MG63 (cell line): ENCODE data around the gene CTAG1A. TPM values are rescaled to one million over a fixed set of nuclear protein-coding genes. Genes with fewer than 3 reads are reported as not detected.
"Not testable (repeated sequence)": the region's sequence is repeated elsewhere in the genome, so short reads cannot be mapped to it uniquely, and the experiment has no call there.

ENCODE experiments used
- DNase-seq: peaks from one replicate; pipeline ENCODE4 v3.0.0-alpha.2; 2020
- H3K27me3 ChIP-seq: fragments of 250-450 bp; sonication (Bioruptor Pico); 2 replicates; pipeline ENCODE4 v1.5.1; 2020; ENCODE audit warnings: mild to moderate bottlenecking, moderate library complexity
- H3K36me3 ChIP-seq: fragments of 250-450 bp; sonication (Bioruptor Pico); 2 replicates; pipeline ENCODE4 v1.5.1; 2020; ENCODE audit warnings: mild to moderate bottlenecking, moderate library complexity
- H3K4me3 ChIP-seq: fragments of 250-450 bp; sonication (Bioruptor Pico); 2 replicates; pipeline ENCODE4 v1.5.1; 2020; ENCODE audit warnings: mild to moderate bottlenecking, moderate library complexity
- H3K9me3 ChIP-seq: fragments of 250-450 bp; sonication (Bioruptor Pico); 2 replicates; pipeline ENCODE4 v1.5.1; 2020; ENCODE audit warnings: mild to moderate bottlenecking, moderate library complexity
- total RNA-seq: library from RNA; depleted of rRNA; stranded (reverse); fragments of >200 nt; shearing (Covaris generic); gene quantifications from 2 replicates; pipeline ENCODE4 v1.2.3, GENCODE V29; 2014; ENCODE audit warnings: low replicate concordance

The CTAG1A gene
- total RNA-seq, 1 experiment from 2014 or later: not detected

DNA sequence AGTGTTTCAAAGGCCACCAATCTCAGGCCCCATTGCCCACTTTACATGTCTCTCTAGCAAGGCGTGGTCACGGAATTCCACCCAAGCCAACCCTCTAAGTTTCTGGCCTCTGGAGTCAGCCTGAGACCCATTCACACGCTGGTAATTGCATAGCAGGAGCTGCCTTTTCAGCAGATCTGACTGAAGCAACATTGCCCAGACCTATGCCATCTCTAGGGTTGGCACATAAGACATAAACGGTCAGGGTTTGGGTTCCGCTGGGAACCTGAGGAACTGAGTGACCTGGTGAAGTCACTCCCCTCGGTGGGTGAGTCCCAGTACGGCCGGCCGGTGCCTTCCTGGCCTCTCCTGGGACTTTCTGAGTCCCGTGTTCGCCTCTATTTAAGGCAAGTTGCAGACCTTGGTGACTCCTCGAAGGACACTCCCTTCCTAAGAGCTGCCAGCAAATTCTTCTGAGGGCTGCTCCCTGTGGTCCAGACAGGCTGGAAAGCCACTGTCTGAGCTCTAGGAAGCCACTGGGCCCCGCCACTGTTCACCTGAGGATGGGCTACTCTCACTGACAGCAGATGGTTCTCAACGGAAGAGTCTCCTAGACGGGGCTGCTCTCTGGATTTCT lies 15.9 kb downstream of the CTAG1A start:
- DNase-seq: peak; percentile 64
- Histone ChIP-seq H3K36me3 (no peaks in the 10 kb centered on the region), H3K4me3 (no peak overlapping the region), H3K9me3 (no peaks in the 10 kb centered on the region), H3K27me3 (no peaks in the 10 kb centered on the region)

DNA sequence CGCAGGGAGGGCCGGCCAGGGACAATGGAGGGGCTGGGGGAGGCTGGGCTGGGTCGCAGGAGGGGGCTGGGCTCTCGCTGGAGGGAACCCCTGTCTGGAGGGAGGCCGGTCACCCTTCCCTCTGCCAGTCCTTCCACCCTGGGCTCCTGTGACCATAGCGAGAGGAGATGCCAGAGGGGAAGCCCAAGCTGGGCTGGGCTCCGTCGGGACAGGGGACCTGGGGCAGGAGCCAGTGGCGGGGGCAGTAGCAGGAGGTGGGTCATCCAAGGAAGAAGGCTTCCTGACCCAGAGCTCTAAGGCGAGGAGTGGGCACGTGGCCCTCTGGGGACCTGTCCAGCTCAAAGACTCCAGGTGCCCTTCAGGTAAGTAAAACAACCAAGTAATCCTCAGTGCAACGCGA lies 17.3 kb downstream of the CTAG1A start:
- Histone ChIP-seq H3K36me3 (no peaks in the 10 kb centered on the region), H3K9me3 (no peaks in the 10 kb centered on the region), H3K27me3 (no peaks in the 10 kb centered on the region), H3K4me3 (no peak overlapping the region)
- no peak for DNase-seq

DNA sequence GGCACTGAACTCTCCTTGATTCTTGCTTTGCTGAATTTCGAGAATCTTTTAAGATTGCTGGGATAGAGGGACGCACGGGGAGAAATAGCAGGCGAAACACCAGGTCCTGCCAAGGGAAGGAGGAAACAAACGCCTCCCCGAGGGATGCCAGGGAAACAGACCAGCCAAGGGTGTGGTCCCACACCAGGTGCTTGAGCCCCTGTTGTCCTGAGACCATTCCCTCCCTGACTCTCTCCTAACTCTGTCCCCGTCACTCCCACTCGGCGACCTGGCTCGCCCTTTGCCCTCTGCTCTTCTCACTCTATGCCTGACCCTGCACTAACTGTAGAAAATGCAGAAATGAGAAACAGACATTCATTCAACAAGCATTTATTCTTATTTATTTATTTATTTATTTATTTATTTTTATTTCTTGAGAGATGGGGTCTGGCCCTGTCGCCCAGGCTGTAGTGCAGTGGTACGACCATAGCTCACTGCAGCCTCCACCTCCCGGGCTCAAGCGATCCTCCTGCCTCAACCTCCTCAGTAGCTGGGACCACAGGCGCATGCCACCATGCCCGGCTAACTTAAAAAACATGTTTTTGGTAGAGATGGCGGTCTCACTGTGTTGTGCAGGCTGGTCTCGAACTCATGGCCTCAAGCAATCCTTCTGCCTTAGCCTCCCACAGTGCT lies 18.0 kb downstream of the CTAG1A start:
- H3K9me3 ChIP-seq: no peaks in the 10 kb centered on the region
- no peak for DNase-seq
- H3K4me3 ChIP-seq: no peak overlapping the region
- H3K36me3 ChIP-seq: no peaks in the 10 kb centered on the region
- no peaks in the 10 kb centered on the region for H3K27me3 ChIP-seq

DNA sequence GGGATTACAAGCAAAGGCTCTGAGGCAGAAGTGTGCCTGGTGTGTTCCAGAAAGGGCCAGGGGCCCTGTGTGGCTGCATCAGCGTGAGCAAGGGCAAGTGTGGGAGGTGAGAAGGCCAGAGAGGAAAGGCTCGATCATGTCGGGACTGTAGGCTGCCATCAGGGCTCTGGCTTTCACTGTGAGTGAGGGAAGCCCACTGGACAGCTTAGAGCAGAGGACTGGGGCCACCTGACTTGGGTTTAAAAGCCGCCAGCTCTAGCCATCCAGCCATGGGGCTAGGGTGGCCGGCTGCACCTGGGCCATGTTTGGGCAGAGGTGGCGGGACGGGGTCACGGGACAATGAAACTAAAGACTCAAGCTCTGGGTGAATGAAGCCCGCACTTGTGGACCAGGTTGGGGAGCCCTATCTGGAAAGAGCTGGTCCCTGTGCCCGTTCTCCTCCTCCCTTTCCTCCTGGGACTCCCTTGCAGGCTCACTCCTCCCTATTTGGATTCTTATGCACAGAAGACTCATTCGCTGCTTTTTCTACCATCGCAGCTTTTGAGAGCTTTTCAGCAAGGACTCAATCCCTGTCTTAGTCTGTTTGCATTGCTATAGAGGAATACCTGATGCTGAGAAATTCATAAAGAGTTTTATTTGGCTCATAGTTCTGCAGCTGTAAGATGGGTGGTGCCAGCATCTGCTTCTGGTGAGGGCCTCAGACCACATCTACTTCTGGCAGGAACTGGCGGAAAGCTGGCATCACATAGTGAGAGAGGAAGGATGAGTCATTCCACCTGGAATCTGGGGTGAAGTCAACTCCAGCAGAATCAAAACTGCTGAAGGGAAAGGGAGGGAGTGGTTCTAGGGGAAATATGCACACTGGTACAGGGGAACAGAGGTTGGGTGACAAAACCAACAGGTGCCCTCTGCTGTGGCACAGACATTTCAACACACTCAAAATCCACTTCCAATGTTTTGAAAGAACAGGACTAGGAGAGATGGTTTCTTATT lies 18.8 kb downstream of the CTAG1A start:
- DNase-seq: peak; percentile 87
- no peaks in the 10 kb centered on the region for H3K9me3 ChIP-seq
- no peaks in the 10 kb centered on the region for H3K36me3 ChIP-seq
- no peak overlapping the region for H3K4me3 ChIP-seq
- no peaks in the 10 kb centered on the region for H3K27me3 ChIP-seq

DNA sequence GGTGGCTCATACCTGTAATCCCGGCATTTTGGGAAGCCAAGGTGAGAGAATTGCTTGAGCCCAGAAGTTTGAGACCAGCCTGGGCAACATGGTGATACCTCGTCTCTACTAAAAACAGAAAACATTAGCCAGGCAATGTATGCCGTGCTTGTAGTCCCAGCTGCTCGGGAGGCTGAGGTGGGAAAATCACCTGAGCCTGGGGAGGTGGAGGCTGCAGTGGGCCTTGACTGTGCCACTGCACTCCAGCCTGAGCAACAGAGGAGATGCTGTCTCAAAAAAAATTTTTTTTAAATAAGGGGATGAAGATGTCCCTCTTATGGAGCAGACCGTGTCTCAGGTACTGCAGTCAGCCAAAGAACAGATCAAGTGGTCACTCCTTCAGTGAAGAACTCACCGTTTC lies 20.6 kb downstream of the CTAG1A start:
- no peak for DNase-seq
- no peaks in the 10 kb centered on the region for H3K9me3 ChIP-seq
- no peaks in the 10 kb centered on the region for H3K27me3 ChIP-seq
- no peak overlapping the region for H3K4me3 ChIP-seq
- no peaks in the 10 kb centered on the region for H3K36me3 ChIP-seq

DNA sequence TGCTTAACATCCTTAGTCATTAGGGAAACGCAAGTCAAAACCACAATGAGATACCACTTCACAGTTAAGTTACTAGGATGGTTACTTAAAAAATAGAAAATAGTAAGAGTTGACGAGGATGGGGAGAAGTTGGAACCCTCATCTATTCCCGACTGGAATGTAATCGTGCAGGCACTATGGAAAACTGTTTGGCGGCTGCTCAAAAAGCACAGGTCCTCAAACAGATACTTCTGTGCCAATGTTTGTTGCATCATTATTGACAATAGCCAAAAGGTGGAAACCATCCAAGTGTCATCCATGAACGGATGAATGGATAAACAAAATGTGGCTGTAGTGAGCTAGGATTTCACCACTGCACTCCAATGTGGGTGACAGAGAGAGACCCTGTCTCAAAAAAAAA lies 22.4 kb downstream of the CTAG1A start:
- Histone ChIP-seq H3K9me3 (no peaks in the 10 kb centered on the region), H3K27me3 (no peaks in the 10 kb centered on the region), H3K36me3 (no peaks in the 10 kb centered on the region), H3K4me3 (no peak overlapping the region)
- no peak for DNase-seq

DNA sequence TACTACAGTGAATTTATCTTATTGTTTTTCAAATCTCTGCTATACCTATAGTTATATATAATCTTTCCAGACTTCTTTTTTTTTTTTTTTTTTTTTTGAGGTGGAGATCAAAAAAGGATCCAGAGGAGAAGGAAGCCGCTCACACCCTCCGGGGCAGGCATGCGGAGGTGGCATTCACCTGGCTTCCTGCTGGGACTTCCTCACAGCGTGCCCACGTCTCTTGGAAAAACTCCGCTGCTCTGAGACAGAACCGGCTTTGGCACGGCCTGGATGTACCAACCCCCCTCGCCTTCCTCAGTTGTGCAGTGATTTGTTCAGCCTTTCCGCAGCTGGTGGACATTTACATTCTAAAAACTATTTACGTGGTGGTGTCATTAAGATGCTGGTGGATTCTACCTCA lies 23.0 kb downstream of the CTAG1A start:
- DNase-seq, H3K9me3 ChIP-seq, H3K4me3 ChIP-seq, H3K27me3 ChIP-seq, H3K36me3 ChIP-seq: not testable (repeated sequence)

DNA sequence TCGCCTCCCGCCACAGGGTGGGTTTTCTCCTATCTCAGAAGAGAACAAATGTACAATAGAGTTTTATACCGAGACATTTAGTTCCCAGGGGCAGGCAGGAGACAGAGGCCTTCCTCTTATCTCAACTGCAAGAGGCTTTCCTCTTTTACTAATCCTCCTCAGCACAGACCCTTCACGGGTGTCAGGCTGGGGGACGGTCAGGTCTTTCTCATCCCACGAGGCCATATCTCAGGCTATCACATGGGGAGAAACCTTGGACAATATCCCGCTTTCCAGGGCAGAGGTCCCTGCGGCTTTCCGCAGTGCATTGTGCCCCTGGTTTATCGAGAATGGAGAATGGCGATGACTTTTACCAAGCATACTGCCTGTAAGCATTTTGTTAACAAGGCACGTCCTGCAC lies 23.9 kb downstream of the CTAG1A start:
- H3K36me3 ChIP-seq, H3K4me3 ChIP-seq, DNase-seq, H3K27me3 ChIP-seq, H3K9me3 ChIP-seq: not testable (repeated sequence)

DNA sequence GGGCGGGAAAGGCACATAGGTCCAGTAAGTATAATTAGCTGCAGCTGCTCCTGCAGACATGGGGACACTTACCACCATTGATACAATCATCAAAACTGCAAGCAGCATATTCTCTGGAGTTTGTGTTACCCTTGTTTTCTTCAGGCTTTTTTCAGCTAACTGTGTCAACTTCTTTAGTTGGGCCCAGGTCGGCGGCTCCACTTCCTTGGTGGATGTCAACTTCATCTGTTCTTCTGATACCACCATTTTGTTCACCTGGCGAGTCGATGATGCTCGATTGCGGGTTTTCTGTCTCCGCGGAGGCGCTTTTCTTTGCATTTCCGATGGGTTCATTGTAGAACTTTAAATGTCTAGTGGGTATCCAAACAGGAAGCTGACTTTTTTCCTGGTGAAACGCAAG lies 26.2 kb downstream of the CTAG1A start:
- H3K4me3 ChIP-seq, H3K9me3 ChIP-seq, H3K27me3 ChIP-seq, DNase-seq, H3K36me3 ChIP-seq: not testable (repeated sequence)

DNA sequence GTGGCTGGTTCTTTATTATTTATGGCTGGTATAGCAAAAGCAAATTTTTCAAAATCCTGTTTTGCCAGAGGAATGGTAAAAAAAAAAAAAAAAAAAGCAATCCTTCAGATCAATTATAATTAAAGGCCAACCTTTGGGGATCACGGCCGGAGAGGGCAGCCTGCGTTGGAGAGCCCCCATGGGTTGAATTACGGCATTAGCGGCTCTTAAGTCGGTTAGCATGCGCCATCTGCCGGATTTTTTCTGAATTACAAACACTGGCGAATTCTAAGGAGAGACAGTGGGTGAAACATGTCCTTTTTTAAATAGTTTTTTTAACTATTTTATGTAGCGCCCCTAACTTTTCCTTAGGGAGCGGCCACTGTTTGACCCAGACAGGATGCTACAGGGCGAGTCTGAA lies 28.7 kb downstream of the CTAG1A start:
- H3K9me3 ChIP-seq, H3K4me3 ChIP-seq, DNase-seq, H3K36me3 ChIP-seq, H3K27me3 ChIP-seq: not testable (repeated sequence)

DNA sequence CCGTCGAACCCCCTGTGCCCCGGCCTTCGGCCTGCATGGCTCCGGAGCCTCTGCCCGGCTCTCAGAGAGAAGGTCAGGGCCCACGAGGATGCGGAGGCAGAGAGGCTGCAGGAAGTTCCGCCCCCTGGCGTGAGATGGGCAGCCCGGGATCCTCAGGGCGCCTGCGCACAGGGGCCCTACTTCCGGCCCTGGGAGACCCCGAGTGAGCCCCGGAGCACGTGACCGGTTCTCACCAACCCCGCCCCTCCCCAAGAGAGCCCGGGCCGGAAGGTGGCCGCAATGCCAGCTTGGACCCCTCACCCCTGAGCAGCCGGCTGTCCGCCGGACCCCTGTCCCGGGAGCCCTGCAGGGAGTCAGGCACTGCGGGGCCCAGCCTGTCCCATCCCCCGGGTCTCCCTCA lies 34.2 kb downstream of the CTAG1A start, which contains the start of gene CTAG1B:
Gene CTAG1B (minus strand): TSS at position 101 of the 400 bp plus-strand sequence. CDS start 64 bp downstream, at position 37.
- not testable (repeated sequence) for H3K36me3 ChIP-seq, H3K9me3 ChIP-seq, H3K4me3 ChIP-seq, H3K27me3 ChIP-seq, DNase-seq

DNA sequence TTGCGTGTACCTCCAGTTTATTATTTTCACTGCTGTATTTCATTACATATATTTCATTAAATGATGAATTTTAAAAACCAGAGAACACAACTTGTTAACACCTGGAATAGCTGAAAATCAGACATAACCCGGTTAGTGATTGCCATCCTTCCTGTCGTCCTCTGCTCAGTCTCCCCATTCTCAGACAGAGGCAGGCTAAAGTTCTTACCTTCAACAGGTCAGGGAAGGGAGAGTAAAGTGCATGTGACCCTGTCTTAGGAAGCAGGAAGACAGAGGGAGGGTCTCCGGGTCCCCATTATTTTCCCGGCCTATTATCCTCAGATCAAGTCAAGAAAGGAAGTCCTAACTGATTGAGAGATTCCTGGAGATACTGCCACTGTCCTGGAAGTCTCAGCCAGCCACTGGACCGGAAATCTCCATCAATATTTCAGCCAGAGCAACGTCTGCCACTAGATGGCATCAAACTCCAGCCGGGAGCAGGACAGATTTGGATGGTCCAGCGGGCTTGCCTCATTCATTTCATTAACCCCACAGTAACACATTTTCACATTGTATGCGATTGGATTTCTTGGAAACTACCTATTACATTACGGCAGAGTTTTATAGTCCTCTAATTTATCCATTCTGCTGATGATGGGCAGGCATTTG lies 36.0 kb downstream of the CTAG1A start:
- not testable (repeated sequence) for DNase-seq, H3K9me3 ChIP-seq, H3K36me3 ChIP-seq, H3K4me3 ChIP-seq, H3K27me3 ChIP-seq

DNA sequence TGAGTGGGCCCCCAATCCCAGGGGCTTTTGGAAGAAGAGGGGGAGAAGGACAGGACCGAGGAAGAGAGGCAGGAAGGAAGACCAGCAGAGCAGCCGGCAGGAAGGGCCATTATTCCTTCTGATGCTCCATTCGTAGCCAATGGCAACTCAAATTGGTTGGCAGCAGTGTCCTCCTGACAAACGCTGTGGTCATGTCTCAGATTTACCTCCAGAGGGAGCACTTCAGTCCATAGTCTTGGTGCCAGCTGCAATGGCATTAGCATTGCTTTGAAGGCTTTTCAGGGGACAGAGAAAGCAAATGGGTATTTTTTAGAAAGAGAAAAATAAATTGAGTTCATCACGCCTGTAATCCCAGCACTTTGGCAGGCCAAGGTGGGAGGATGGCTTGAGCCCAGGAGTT lies 44.0 kb downstream of the CTAG1A start:
- DNase-seq, H3K4me3 ChIP-seq, H3K36me3 ChIP-seq, H3K9me3 ChIP-seq, H3K27me3 ChIP-seq: not testable (repeated sequence)

DNA sequence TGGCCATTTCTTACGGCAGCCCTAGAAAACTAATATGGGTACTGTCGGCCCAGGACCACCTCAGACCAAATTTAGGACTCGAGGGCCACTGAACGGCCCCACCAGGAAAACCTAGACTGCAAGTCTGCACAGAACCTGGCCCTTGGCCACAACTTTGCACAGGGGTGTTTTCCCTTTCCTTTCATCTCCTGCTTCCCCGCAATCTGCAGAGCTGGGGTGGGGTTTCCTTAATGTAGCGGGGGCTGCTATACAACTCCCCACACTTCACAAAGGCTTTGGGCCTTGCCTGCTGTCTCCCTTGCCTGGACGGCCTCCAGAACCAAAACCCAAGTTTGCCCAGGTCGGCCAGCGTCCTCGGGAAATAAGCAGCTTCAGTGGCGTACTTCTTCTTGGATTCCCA lies 46.0 kb downstream of the CTAG1A start:
- H3K36me3 ChIP-seq, DNase-seq, H3K27me3 ChIP-seq, H3K9me3 ChIP-seq, H3K4me3 ChIP-seq: not testable (repeated sequence)

DNA sequence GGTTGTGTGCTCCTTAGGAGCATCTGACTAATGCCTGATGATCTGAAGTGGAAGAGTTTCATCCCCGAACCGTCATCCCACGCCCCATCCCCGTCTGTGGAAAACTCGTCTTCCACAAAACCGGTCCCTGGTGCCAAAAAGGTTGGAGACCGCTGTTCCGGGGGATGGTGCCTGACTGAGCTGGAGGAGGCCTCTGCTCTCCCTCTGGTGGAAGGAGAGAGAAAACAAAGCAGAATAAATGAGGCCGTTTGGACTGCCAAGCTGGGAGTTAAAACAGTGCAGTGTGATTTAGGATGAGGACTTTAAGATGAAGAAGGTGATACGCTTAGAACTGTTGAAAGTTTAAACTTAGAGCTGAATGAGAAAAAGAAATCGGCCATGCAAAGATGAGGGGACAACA lies 48.7 kb downstream of the CTAG1A start:
- not testable (repeated sequence) for H3K4me3 ChIP-seq, H3K27me3 ChIP-seq, H3K9me3 ChIP-seq, H3K36me3 ChIP-seq, DNase-seq
